Stimulated activated CD8-positive, alpha-beta memory T cell treated with anti-CD3 and anti-CD28 coated beads, Interleukin-7, amount 100 ng/mL, for 1 hour (primary cell): ENCODE data around the gene SFXN1.
A peak's percentile ranks its signal among the peaks of the same experiment; 100 is the strongest.
"Not testable (repeated sequence)": the region's sequence is repeated elsewhere in the genome, so short reads cannot be mapped to it uniquely, and the experiment has no call there.

ENCODE experiments used
- DNase-seq, 2 donors: peaks; one replicate each; pipeline ENCODE4 v3.0.0-alpha.2; 2020; ENCODE audit warnings: low read depth in 2 of 2

The SFXN1 gene

GRCh38 chr5:175478384-175479124, at the start of gene SFXN1:
TSS of gene SFXN1 (plus strand) at chr5:175478560. CDS start at chr5:175492104, 13,544 bp downstream.
- DNase-seq = peak; percentile 49 to 54

GRCh38 chr5:175434800-175435199, 43.6 kb upstream of the SFXN1 start:
- no peak for DNase-seq

- DNase-seq = no peak
Observed at GRCh38 chr5:175436359-175436758, 42.0 kb upstream of the SFXN1 start.

- DNase-seq = no peak
Observed at GRCh38 chr5:175438234-175438857, 40.0 kb upstream of the SFXN1 start.

GRCh38 chr5:175443514-175444059, 34.8 kb upstream of the SFXN1 start:
- no peak for DNase-seq

GRCh38 chr5:175444060-175444904, 34.1 kb upstream of the SFXN1 start, which contains the start of gene DRD1:
TSS of gene DRD1 (minus strand) at chr5:175444182. CDS start at chr5:175443099, 1,083 bp downstream.
- peak; percentile 10 to 25 for DNase-seq

- DNase-seq = no peak
Observed at GRCh38 chr5:175444905-175445456, 33.4 kb upstream of the SFXN1 start.

- DNase-seq = not testable (repeated sequence)
Observed at GRCh38 chr5:175446378-175446777, 32.0 kb upstream of the SFXN1 start.

- DNase-seq = no peak
Observed at GRCh38 chr5:175447571-175447970, 30.8 kb upstream of the SFXN1 start.

GRCh38 chr5:175448276-175448675, 30.1 kb upstream of the SFXN1 start:
- no peak for DNase-seq

GRCh38 chr5:175452166-175452565, 26.2 kb upstream of the SFXN1 start:
- no peak for DNase-seq

GRCh38 chr5:175454338-175454737, 24.0 kb upstream of the SFXN1 start:
- not testable (repeated sequence) for DNase-seq

GRCh38 chr5:175456105-175456742, 22.1 kb upstream of the SFXN1 start:
- no peak for DNase-seq

- no peak for DNase-seq
Observed at GRCh38 chr5:175457466-175457865, 20.9 kb upstream of the SFXN1 start.

- DNase-seq = no peak
Observed at GRCh38 chr5:175460126-175460525, 18.2 kb upstream of the SFXN1 start.

- DNase-seq = no peak
Observed at GRCh38 chr5:175460552-175460951, 17.8 kb upstream of the SFXN1 start.

GRCh38 chr5:175461370-175461769, 17.0 kb upstream of the SFXN1 start:
- DNase-seq = no peak

GRCh38 chr5:175463641-175464040, 14.7 kb upstream of the SFXN1 start:
- DNase-seq = no peak

- DNase-seq = peak; percentile 16 to 31
Observed at GRCh38 chr5:175464074-175464941, 14.1 kb upstream of the SFXN1 start.

- DNase-seq = no peak
Observed at GRCh38 chr5:175464942-175465233, 13.5 kb upstream of the SFXN1 start.
